Stimulated activated CD8-positive, alpha-beta memory T cell treated with anti-CD3 and anti-CD28 coated beads, Interleukin-2, amount 100 ng/mL, for 48 hours (primary cell): ENCODE data around the gene KATNB1.

Source experiments
- DNase-seq, 2 donors: peaks; one replicate each; pipeline ENCODE4 v3.0.0-alpha.2; 2020; ENCODE audit warnings: low read depth in 2 of 2

The KATNB1 gene

GRCh38 chr16:57756424-57757325 lies 21.1 kb downstream of the KATNB1 start:
- no peak for DNase-seq

- DNase-seq: peak; percentile 81 to 86
Measured at GRCh38 chr16:57757326-57757786, 21.8 kb downstream of the KATNB1 start.

- DNase-seq: no peak
Measured at GRCh38 chr16:57757883-57758282, 22.3 kb downstream of the KATNB1 start.

- no peak for DNase-seq
Measured at GRCh38 chr16:57758331-57759117, 23.0 kb downstream of the KATNB1 start.

- no peak for DNase-seq
Measured at GRCh38 chr16:57759131-57759530, 23.6 kb downstream of the KATNB1 start.

GRCh38 chr16:57759541-57760356 lies 24.2 kb downstream of the KATNB1 start:
- DNase-seq: no peak

- DNase-seq: no peak
Measured at GRCh38 chr16:57760357-57761160, 25.0 kb downstream of the KATNB1 start.

GRCh38 chr16:57761301-57761700 lies 25.7 kb downstream of the KATNB1 start:
- DNase-seq: no peak

GRCh38 chr16:57761957-57762356 lies 26.4 kb downstream of the KATNB1 start:
- DNase-seq: no peak

GRCh38 chr16:57762365-57763040 lies 26.9 kb downstream of the KATNB1 start:
- no peak for DNase-seq

- no peak for DNase-seq
Measured at GRCh38 chr16:57763285-57764005, 27.9 kb downstream of the KATNB1 start.

GRCh38 chr16:57764006-57764340 lies 28.4 kb downstream of the KATNB1 start:
- no peak for DNase-seq

GRCh38 chr16:57764341-57765159 lies 29.0 kb downstream of the KATNB1 start:
- DNase-seq: peak; percentile 9 to 40

GRCh38 chr16:57765160-57765728 lies 29.7 kb downstream of the KATNB1 start:
- DNase-seq: no peak

- no peak for DNase-seq
Measured at GRCh38 chr16:57766714-57767348, 31.3 kb downstream of the KATNB1 start.

- DNase-seq: no peak
Measured at GRCh38 chr16:57769541-57770145, 34.1 kb downstream of the KATNB1 start.

- DNase-seq: no peak
Measured at GRCh38 chr16:57770361-57770760, 34.8 kb downstream of the KATNB1 start.
